Measurements from ENCODE around the gene FOXO1.

DNA sequence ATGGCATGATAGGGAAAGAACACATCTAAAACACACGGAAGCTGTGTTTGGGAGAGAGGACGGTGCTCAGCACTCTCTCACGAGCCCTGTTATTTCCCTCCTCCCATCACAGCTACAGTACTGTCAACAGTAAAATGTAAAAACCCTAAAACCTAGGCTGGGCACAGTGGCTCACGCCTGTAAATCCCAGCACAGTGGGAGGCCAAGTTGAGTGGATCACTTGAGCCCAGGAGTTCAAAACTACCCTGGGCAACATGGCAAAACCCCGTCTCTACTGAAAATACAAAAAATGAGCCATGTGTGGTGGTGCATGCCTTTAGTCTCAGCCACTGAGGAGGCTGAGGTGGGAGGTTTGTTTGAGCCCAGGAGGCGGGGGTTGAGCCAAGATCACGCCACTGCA is 54.8 kb downstream of the FOXO1 start:
- TF ChIP-seq, protein P1, sequence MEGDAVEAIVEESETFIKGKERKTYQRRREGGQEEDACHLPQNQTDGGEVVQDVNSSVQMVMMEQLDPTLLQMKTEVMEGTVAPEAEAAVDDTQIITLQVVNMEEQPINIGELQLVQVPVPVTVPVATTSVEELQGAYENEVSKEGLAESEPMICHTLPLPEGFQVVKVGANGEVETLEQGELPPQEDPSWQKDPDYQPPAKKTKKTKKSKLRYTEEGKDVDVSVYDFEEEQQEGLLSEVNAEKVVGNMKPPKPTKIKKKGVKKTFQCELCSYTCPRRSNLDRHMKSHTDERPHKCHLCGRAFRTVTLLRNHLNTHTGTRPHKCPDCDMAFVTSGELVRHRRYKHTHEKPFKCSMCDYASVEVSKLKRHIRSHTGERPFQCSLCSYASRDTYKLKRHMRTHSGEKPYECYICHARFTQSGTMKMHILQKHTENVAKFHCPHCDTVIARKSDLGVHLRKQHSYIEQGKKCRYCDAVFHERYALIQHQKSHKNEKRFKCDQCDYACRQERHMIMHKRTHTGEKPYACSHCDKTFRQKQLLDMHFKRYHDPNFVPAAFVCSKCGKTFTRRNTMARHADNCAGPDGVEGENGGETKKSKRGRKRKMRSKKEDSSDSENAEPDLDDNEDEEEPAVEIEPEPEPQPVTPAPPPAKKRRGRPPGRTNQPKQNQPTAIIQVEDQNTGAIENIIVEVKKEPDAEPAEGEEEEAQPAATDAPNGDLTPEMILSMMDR (IDR thresholded peaks at IDR 0.05): no peak
- TF ChIP-seq POLR2A (IDR thresholded peaks at IDR 0.05): no peak
- no peak for TF ChIP-seq POLR2AphosphoS5 (IDR thresholded peaks at IDR 0.05)
